GM12892 (cell line): ENCODE results near the gene CYP46A1.
A peak's percentile ranks its signal among the peaks of the same experiment; 100 is the strongest.

Experiments
- DNase-seq: peaks from one replicate; pipeline ENCODE4 v3.0.0; 2011; ENCODE audit not compliant: insufficient read length
- FAIRE-seq: peaks from 2 replicates; lab custom pipeline; 2011; peaks lifted over from hg19 to GRCh38; lab: Jason Lieb, UNC
- POLR2A ChIP-seq: IDR thresholded peaks from 2 replicates; pipeline ENCODE4 v1.6.1; 2011; ENCODE audit warnings: low read depth, low read length, control low read depth
- POLR2AphosphoS5 ChIP-seq: IDR thresholded peaks from 2 replicates; pipeline ENCODE4 v1.6.1; 2011; ENCODE audit warnings: low read depth, low read length, control low read depth
- TAF1 ChIP-seq: IDR thresholded peaks from 2 replicates; pipeline ENCODE4 v1.6.1; 2011; ENCODE audit warnings: low read depth, mild to moderate bottlenecking, control low read depth, low read length, borderline replicate concordance

The CYP46A1 gene

DNA sequence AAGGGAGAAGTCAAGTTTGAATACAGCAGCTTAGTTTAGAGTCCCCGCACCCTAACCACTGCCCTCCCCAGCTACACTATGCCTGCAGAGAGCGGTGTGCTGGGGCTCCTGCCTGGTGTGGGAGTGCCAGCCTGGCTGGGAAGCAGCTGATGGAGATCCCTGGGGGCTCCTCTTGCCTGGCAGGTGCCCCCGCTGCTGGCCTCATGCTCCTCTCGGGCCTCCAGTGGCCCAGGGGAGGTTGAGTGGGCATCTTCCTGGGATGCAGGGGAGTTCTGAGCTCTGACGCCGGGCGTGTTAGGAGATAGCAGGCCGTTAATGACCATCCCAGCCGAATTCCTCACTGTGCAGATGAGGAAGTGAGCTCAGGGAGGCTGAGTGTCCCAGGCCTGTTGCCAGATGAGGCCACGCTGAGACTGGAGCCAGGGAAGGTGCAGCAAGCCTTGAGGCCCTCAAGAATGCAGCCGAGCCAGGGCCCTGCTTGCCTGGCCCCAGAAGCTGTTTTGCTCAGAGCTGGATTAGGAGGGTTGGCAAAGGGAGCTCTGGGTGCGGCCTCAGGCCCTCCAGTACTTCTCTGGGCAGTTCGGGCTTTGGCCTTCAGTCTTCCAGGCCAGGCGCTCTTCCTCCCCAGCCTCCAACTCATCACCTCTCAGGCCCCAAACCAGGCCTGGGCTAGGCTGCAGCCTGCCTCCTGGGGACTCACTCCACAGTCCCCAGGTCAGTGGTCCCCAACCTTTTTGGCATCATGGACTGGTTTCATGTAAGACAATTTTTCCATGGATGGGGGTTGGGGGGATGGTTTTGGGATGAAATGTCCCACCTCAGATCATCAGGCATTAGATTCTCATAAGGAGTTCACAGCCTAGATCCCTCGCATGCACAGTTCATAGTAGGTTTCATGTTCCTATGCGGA, 6.6 kb upstream of the CYP46A1 start:
- no peak for DNase-seq
- TF ChIP-seq POLR2AphosphoS5, result no peak
- TF ChIP-seq POLR2A, result no peak
- TF ChIP-seq TAF1, result no peak
- FAIRE-seq, result no peak

DNA sequence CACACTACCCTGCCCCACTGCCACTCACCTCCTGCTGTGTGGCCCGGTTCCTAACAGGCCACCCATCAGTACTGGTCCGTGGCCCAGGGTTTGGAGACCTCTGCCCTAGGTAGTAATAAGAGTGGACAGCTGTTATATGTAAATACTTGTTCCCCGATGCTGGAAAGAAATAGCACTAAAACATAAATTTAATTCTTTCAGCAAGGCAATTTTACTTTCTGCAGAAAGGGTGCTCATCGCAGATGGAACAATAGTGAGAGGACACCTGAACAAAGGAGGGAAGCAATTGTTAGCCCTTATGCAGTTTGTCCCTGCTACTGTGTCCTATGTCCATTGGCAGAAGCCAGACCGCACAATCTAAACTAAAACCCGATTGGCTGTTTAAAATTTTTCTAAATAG, 5.9 kb upstream of the CYP46A1 start:
- no peak for TF ChIP-seq POLR2AphosphoS5
- no peak for TF ChIP-seq TAF1
- TF ChIP-seq POLR2A, result no peak
- DNase-seq, result no peak
- FAIRE-seq, result no peak

GRCh38 chr14:99679111-99679510, 5.0 kb upstream of the CYP46A1 start:
- no peak for FAIRE-seq
- no peak for DNase-seq
- no peak for TF ChIP-seq TAF1
- no peak for TF ChIP-seq POLR2A
- no peak for TF ChIP-seq POLR2AphosphoS5

GRCh38 chr14:99679543-99679942, 4.6 kb upstream of the CYP46A1 start:
- FAIRE-seq (no peak), DNase-seq (no peak)
- TF ChIP-seq POLR2A, result no peak
- no peak for TF ChIP-seq TAF1
- TF ChIP-seq POLR2AphosphoS5, result no peak

DNA sequence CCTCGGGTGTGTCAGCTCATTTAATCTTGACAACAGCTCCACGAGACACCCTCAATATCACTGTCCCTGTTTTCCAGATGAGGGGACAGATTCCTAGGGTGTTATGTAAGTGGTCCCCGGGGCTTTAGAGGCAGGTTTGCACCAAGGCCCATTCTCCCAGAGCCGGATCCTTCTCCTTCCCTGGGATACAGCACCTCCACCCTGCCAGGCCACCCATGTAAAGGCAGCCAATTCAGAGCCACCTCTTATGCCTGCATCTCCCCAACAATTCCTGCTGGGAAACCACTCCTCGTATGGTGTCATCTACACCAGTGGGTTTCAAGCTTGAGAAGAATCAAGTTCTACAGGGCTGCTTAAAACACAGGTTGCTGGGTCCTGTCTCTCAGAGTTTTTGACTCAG, 4.1 kb upstream of the CYP46A1 start:
- no peak for TF ChIP-seq POLR2AphosphoS5
- TF ChIP-seq POLR2A, result no peak
- TF ChIP-seq TAF1, result no peak
- DNase-seq (no peak), FAIRE-seq (no peak)

GRCh38 chr14:99681101-99681831, 2.8 kb upstream of the CYP46A1 start:
- DNase-seq (no peak), FAIRE-seq (no peak)
- TF ChIP-seq TAF1, result no peak
- TF ChIP-seq POLR2A, result no peak
- no peak for TF ChIP-seq POLR2AphosphoS5

- no peak for FAIRE-seq
- no peak for DNase-seq
- TF ChIP-seq TAF1 (no peak), POLR2A (no peak), POLR2AphosphoS5 (no peak)
These were observed 2.3 kb upstream of the CYP46A1 start for GRCh38 chr14:99681832-99682148.

DNA sequence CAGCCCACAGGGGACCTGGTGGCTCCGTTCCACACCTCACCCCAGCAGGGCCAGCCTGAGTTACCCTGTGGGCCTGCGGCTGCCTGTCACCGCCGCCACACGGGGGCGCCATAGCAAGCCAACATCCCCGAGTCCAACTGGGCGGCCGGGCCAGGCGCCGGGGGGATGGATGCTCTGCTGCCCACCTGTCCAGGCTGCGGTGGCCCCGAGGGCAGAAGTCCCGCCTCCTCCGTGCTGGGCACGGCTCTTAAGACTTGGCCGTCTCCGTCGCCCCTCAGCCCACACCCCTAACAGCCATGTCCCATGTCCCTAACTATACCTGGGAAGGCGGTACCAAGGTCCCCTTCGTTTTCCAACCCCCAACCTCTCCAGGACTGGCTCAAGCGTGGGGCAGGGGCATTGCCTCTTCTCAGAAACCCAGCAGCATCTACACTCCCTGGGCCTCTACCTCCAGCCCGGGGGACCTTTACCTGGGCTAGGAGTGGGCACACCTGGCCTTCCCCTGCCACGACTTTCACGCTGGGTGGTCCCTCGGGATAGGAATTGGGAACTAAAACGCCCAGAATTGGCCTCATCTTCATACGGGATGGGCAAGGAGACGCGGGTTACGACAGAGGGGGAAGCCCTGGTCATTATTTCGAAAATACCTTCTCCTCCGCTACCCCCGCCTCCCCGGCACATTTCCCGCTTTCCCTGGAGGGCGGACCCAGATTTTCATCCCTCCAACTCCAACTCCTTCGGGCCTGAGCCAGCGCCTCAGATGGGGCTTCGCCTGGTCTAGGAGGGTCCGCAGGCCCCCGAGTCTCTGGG, 1.1 kb upstream of the CYP46A1 start:
- TF ChIP-seq POLR2AphosphoS5 (no peak), POLR2A (no peak), TAF1 (0 out of 2 replicates have a peak, but pooled peaks have one; percentile 40)
- DNase-seq (peak; percentile 77), FAIRE-seq (peak; percentile 97)

DNA sequence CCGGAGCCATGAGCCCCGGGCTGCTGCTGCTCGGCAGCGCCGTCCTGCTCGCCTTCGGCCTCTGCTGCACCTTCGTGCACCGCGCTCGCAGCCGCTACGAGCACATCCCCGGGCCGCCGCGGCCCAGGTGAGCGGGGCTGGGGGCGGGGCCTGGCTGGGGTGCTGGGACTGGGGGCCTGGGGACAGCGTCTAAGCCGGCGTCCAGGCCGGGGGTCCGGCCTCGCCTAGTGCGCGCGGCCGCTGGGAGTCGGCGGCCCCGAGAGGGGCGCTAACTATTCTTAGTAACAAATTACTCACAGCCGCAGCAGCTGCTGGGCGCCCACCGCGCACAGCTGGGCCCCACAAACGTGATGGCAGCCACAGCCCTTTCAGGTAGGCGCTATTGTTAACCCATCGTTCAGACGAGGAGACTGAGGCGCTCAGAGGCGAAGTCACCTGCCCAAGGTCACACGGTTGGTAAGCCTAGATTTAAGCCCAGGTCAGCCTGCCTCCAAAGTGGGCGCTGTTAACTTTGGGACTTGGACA, 374 bp downstream of the CYP46A1 start:
- TF ChIP-seq POLR2AphosphoS5, result no peak
- no peak for TF ChIP-seq TAF1
- TF ChIP-seq POLR2A, result no peak
- FAIRE-seq (no peak), DNase-seq (no peak)

DNA sequence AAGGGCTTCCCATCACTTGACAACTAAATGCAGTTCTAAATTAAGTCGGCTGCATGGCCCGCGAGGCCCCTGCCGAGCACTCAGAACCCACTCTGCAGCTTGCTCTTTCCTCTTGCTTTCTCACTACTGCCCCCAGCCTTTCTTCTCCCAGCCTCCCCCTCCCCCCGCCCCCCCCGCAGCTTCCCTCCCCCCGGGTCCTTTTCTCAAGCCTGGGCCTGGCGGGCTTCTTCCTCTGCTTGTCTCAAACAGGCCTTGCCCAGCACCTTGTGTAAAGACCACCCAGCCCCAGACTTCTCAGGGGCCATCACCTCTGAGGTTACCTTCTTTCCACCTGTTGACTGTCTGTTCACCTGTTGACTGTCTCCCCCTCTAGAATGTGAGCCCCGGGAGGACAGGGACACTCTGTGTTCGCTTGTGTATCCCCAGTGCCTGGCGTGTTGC, 1.1 kb downstream of the CYP46A1 start:
- TF ChIP-seq TAF1 (no peak), POLR2AphosphoS5 (no peak), POLR2A (no peak)
- DNase-seq (no peak), FAIRE-seq (no peak)

DNA sequence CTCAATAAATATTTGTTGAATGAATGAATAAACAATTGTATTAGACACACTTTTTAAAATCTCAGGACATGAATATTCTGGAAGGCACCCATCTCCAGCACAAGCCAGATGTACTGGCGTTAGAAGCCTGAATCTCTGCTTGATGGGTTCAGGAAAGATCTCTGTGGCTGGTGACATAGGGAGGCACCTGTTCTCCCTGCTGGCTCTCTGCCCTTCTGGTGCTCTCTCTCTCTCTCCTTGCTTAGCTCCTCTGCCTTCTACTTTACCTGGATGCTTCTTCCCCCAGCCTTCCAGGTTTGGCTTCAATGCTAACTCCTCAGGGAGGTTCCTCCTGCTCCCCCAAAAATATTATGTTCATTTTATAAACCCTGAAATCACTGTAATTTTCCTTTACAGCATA, 1.5 kb downstream of the CYP46A1 start:
- TF ChIP-seq POLR2AphosphoS5 (no peak), TAF1 (no peak), POLR2A (no peak)
- FAIRE-seq, result no peak
- DNase-seq, result no peak
